ENCODE measurements around the gene MAPRE2.
"Not testable (repeated sequence)": the region's sequence is repeated elsewhere in the genome, so short reads cannot be mapped to it uniquely, and the experiment has no call there.

The MAPRE2 gene

GRCh38 chr18:35137632-35138031, 96.4 kb downstream of the MAPRE2 start:
- H3K9ac ChIP-seq (ENCODE audit: low read length), result no peak overlapping the region
- H3K4me3 ChIP-seq (ENCODE audit: low read length), result no peak overlapping the region
- no peaks in the 10 kb centered on the region for H3K27me3 ChIP-seq (ENCODE audit: control insufficient read depth, insufficient read depth, low read length)
- H3K4me1 ChIP-seq (ENCODE audit: control insufficient read depth, insufficient read depth, low read length), result no peaks in the 10 kb centered on the region
- no peaks in the 10 kb centered on the region for H3K36me3 ChIP-seq (ENCODE audit: control insufficient read depth, insufficient read depth, low read length)
- no peaks in the 10 kb centered on the region for H3K9me3 ChIP-seq (ENCODE audit: control insufficient read depth, low read length)

- no peaks in the 10 kb centered on the region for H3K9me3 ChIP-seq (ENCODE audit: control insufficient read depth, low read length)
- H3K4me3 ChIP-seq (ENCODE audit: low read length), result no peak overlapping the region
- H3K36me3 ChIP-seq (ENCODE audit: control insufficient read depth, insufficient read depth, low read length), result no peaks in the 10 kb centered on the region
- H3K9ac ChIP-seq (ENCODE audit: low read length), result no peak overlapping the region
- no peaks in the 10 kb centered on the region for H3K4me1 ChIP-seq (ENCODE audit: control insufficient read depth, insufficient read depth, low read length)
- no peaks in the 10 kb centered on the region for H3K27me3 ChIP-seq (ENCODE audit: control insufficient read depth, insufficient read depth, low read length)
These were observed 97.6 kb downstream of the MAPRE2 start for GRCh38 chr18:35138773-35139172.

GRCh38 chr18:35139517-35139916, 98.3 kb downstream of the MAPRE2 start:
- Histone ChIP-seq H3K9me3 (ENCODE audit: control insufficient read depth, low read length) (no peaks in the 10 kb centered on the region), H3K4me3 (ENCODE audit: low read length) (no peak overlapping the region), H3K9ac (ENCODE audit: low read length) (no peak overlapping the region), H3K4me1 (ENCODE audit: control insufficient read depth, insufficient read depth, low read length) (no peaks in the 10 kb centered on the region), H3K36me3 (ENCODE audit: control insufficient read depth, insufficient read depth, low read length) (no peaks in the 10 kb centered on the region), H3K27me3 (ENCODE audit: control insufficient read depth, insufficient read depth, low read length) (no peaks in the 10 kb centered on the region)

- Histone ChIP-seq H3K4me3 (ENCODE audit: low read length) (no peak overlapping the region), H3K9me3 (ENCODE audit: control insufficient read depth, low read length) (no peaks in the 10 kb centered on the region), H3K4me1 (ENCODE audit: control insufficient read depth, insufficient read depth, low read length) (no peaks in the 10 kb centered on the region), H3K9ac (ENCODE audit: low read length) (no peak overlapping the region), H3K27me3 (ENCODE audit: control insufficient read depth, insufficient read depth, low read length) (no peaks in the 10 kb centered on the region), H3K36me3 (ENCODE audit: control insufficient read depth, insufficient read depth, low read length) (no peaks in the 10 kb centered on the region)
These were observed 99.9 kb downstream of the MAPRE2 start for GRCh38 chr18:35141077-35141476.

GRCh38 chr18:35141567-35142274, 100.5 kb downstream of the MAPRE2 start:
- no peaks in the 10 kb centered on the region for H3K27me3 ChIP-seq (ENCODE audit: control insufficient read depth, insufficient read depth, low read length)
- no peaks in the 10 kb centered on the region for H3K4me1 ChIP-seq (ENCODE audit: control insufficient read depth, insufficient read depth, low read length)
- H3K9ac ChIP-seq (ENCODE audit: low read length), result no peak overlapping the region
- no peaks in the 10 kb centered on the region for H3K9me3 ChIP-seq (ENCODE audit: control insufficient read depth, low read length)
- no peaks in the 10 kb centered on the region for H3K36me3 ChIP-seq (ENCODE audit: control insufficient read depth, insufficient read depth, low read length)
- no peak overlapping the region for H3K4me3 ChIP-seq (ENCODE audit: low read length)

- no peaks in the 10 kb centered on the region for H3K27me3 ChIP-seq (ENCODE audit: control insufficient read depth, insufficient read depth, low read length)
- H3K4me1 ChIP-seq (ENCODE audit: control insufficient read depth, insufficient read depth, low read length), result no peaks in the 10 kb centered on the region
These were observed 101.0 kb downstream of the MAPRE2 start for GRCh38 chr18:35142275-35142615.

GRCh38 chr18:35143622-35144596, 102.7 kb downstream of the MAPRE2 start:
- Histone ChIP-seq H3K4me1 (ENCODE audit: control insufficient read depth, insufficient read depth, low read length) (no peaks in the 10 kb centered on the region), H3K9me3 (ENCODE audit: control insufficient read depth, low read length) (no peaks in the 10 kb centered on the region), H3K9ac (ENCODE audit: low read length) (no peak overlapping the region), H3K27me3 (ENCODE audit: control insufficient read depth, insufficient read depth, low read length) (no peaks in the 10 kb centered on the region), H3K36me3 (ENCODE audit: control insufficient read depth, insufficient read depth, low read length) (no peaks in the 10 kb centered on the region), H3K4me3 (ENCODE audit: low read length) (no peak overlapping the region)

More at GRCh38 chr18:35142275-35142615, 101.0 kb downstream of the MAPRE2 start:
- H3K4me3 ChIP-seq (ENCODE audit: low read length), result no peak overlapping the region
- no peak overlapping the region for H3K9ac ChIP-seq (ENCODE audit: low read length)
- no peaks in the 10 kb centered on the region for H3K9me3 ChIP-seq (ENCODE audit: control insufficient read depth, low read length)
- no peaks in the 10 kb centered on the region for H3K36me3 ChIP-seq (ENCODE audit: control insufficient read depth, insufficient read depth, low read length)

- H3K9me3 ChIP-seq (ENCODE audit: control insufficient read depth, low read length), result no peaks in the 10 kb centered on the region
- H3K36me3 ChIP-seq (ENCODE audit: control insufficient read depth, insufficient read depth, low read length), result no peaks in the 10 kb centered on the region
- H3K4me1 ChIP-seq (ENCODE audit: control insufficient read depth, insufficient read depth, low read length), result no peaks in the 10 kb centered on the region
- H3K4me3 ChIP-seq (ENCODE audit: low read length), result no peak overlapping the region
- no peak overlapping the region for H3K9ac ChIP-seq (ENCODE audit: low read length)
- no peaks in the 10 kb centered on the region for H3K27me3 ChIP-seq (ENCODE audit: control insufficient read depth, insufficient read depth, low read length)
These were observed 103.5 kb downstream of the MAPRE2 start for GRCh38 chr18:35144698-35145097.

GRCh38 chr18:35150195-35150594, 109.0 kb downstream of the MAPRE2 start:
- not testable (repeated sequence) for H3K36me3 ChIP-seq (ENCODE audit: control insufficient read depth, insufficient read depth, low read length); H3K9me3 ChIP-seq (ENCODE audit: control insufficient read depth, low read length); H3K9ac ChIP-seq (ENCODE audit: low read length); H3K4me1 ChIP-seq (ENCODE audit: control insufficient read depth, insufficient read depth, low read length); H3K4me3 ChIP-seq (ENCODE audit: low read length); H3K27me3 ChIP-seq (ENCODE audit: control insufficient read depth, insufficient read depth, low read length)

- H3K27me3 ChIP-seq (ENCODE audit: control insufficient read depth, insufficient read depth, low read length), result no peaks in the 10 kb centered on the region
- H3K9ac ChIP-seq (ENCODE audit: low read length), result no peak overlapping the region
- H3K4me3 ChIP-seq (ENCODE audit: low read length), result no peak overlapping the region
- H3K4me1 ChIP-seq (ENCODE audit: control insufficient read depth, insufficient read depth, low read length), result peaks cover 6% of the 10 kb centered on the region
- H3K36me3 ChIP-seq (ENCODE audit: control insufficient read depth, insufficient read depth, low read length), result no peaks in the 10 kb centered on the region
- H3K9me3 ChIP-seq (ENCODE audit: control insufficient read depth, low read length), result no peaks in the 10 kb centered on the region
These were observed 112.5 kb downstream of the MAPRE2 start for GRCh38 chr18:35153609-35154272.

- Histone ChIP-seq H3K4me3 (ENCODE audit: low read length) (no peak overlapping the region), H3K27me3 (ENCODE audit: control insufficient read depth, insufficient read depth, low read length) (no peaks in the 10 kb centered on the region), H3K9me3 (ENCODE audit: control insufficient read depth, low read length) (no peaks in the 10 kb centered on the region), H3K4me1 (ENCODE audit: control insufficient read depth, insufficient read depth, low read length) (peaks cover 6% of the 10 kb centered on the region), H3K9ac (ENCODE audit: low read length) (no peak overlapping the region), H3K36me3 (ENCODE audit: control insufficient read depth, insufficient read depth, low read length) (no peaks in the 10 kb centered on the region)
These were observed 114.3 kb downstream of the MAPRE2 start for GRCh38 chr18:35155398-35156117.
